HG03565 (cell line): ENCODE data around the gene ARID4A.
"Not testable (repeated sequence)": the region's sequence is repeated elsewhere in the genome, so short reads cannot be mapped to it uniquely, and the experiment has no call there.

Source experiments
- ATAC-seq: cut with Tn5 transposase; IDR thresholded peaks from one replicate; pipeline ENCODE4 v1.9.1; 2021; ENCODE audit warnings: mild to moderate bottlenecking, moderate library complexity; ENCODE audit not compliant: unreplicated experiment

Gene ARID4A

DNA sequence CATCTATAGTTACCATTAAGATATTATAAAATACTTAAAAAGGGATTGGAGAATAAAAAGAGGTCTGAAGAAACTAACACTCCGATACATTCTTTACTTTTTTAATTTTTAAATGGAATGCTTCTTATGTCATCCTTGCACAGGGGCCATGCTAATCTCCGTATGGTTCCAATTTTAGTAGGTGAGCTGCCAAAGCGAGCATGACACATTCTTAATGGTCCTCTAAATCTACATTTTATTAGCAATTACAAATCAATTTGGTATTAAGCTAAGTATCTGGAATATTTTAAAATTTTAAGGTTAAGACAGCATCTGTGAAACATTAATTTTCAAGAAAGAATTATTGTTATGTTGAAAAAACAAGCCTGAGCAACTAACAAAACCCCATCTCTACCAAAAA, 6.2 kb upstream of the ARID4A start:
- ATAC-seq = no peak

DNA sequence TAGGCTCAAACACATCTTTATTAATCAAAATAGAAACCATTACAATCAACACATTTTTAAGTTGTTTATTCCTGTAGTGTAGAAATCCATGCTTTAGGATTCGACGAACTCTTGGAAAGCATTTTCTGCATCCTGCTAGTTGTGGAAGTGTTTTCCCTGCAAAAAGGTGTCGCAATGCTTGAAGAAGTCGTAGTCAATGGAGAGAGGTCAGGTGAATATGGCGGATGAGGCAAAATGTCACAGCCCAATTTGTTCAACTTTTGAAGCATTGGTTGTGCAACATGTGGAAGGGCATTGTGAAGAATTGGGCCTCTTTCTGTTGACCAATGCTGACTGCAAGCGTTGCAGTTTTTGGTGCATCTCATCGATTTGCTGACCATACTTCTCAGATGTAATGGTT, 4.2 kb upstream of the ARID4A start:
- ATAC-seq = no peak

DNA sequence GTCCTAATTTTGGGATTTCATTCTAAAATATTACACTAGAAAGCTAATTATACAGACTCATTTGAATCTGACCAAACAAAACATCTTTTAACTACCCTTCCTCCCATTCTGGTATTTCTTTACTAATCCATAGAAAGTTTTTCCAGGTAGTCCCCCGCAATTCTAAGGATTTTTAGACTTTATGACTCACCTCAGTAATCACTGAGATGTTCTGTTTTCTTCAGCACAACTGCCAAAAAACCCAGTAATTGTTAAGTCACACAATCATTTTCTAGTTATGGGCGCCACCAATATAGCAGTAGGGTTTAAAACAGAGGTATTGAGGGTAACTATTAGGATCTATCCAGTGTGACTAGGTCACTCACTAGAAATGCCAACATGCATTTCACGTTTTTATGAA, 1.6 kb upstream of the ARID4A start:
- ATAC-seq = no peak

DNA sequence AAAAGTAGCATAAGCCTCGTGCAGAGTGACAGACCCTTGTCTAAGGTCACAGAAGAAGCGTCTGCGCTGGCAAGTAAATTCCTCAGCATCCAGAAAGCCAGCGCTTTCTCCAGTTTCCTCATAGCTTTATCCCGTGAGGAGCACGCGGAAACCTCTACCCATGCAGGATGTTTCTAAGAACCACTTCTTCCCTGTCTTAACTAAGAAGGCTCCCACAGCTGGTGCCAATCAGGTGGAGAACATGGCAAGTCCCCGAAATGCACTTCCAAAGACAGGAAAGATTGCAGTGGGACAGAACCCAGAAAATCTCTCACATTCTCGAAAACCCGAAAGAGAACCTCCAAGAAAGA, 968 bp upstream of the ARID4A start:
- no peak for ATAC-seq

DNA sequence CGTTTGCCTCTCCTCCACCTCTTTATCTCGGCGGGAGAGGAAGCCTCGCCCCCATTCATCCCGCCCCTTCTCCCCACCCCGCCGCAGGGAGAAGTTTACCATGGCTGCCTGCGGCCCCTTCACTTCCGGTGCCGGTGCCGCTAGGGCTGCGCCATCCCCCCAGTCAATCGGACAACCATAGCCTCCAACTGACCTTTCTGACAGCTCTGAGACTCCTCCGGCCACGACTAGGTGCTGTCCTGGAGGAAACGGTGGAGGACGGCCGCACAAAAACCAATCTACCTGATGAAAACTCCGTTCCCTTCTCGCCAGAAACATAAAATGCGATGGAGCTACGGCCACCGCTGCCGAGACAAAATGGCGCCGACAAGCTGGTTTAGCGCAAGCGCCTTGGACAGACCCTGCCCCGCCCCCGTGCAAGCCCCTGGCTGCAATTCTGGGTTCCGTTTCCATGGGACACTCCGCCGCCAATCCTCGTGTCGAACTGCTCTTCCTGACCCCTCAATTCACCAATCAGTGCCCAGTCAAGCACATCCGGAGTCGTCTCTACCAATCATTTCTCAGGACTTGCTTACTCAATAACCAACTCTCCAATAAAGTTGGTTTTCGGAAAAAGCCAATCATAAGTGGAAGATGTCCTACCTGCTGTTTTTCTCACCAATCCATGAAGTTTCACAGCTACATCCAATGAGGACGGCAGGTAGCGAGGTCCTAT, 436 bp upstream of the ARID4A start:
- ATAC-seq = peak; percentile 75

DNA sequence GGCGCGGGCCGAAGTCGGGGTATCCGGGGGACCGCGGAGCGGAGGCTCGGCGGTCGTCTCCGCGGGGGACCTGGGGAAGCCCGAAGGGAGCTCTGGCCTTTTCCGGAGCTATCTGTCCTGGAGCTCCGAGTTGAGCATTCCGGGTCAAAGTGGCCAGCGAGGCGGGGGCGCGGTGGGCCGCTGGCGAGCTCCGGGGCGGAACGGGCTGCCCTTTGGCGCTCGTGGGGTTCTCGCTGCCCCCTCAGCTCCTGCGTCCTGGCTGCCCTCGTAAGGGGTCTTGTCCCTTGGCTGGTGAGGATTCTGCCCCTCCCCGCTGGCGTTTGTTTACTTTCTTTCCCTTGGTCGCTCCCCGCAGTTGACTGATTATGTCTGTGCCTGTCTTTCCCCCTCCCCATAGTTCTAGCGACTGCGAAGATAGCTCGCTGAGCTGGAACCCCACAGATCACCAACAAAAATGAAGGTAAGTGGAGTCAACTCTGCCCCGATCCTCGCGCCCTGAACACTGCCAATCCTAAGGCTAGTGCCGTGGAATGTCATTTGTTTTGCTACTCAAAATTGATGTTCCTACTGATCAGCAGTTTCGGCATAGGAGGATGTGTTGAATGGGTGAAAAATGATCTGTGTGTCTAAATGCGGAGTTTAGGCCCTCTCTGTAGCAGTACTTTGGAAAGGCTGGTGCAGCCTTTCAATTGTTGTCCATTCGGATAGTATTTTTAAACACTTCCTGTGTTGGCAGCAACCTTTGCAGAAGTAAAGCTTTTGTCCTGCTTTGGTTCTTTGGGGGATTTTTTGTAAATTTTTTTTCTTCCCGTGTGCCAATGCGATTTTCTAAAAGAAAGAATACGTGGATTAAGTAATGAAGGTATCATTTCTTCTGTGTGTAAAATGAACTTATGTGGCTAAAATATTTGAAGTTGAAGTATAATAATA, 1.3 kb downstream of the ARID4A start:
- ATAC-seq = no peak

DNA sequence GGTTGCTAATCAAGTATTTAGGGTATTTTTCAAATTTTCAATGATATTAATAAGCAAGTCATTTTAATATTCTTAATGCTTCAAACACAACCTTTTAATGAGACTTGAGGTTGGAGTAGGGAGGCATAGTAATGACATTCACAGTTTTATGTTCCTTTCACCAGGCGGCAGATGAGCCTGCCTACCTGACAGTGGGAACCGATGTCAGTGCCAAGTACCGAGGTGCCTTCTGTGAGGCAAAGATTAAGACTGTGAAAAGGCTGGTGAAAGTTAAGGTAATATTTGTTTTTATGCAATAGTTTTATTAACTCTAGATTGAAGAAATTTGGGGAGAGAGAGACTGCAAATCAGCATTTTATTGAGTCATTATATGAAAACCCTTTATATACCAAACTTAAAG, 3.1 kb downstream of the ARID4A start:
- no peak for ATAC-seq

DNA sequence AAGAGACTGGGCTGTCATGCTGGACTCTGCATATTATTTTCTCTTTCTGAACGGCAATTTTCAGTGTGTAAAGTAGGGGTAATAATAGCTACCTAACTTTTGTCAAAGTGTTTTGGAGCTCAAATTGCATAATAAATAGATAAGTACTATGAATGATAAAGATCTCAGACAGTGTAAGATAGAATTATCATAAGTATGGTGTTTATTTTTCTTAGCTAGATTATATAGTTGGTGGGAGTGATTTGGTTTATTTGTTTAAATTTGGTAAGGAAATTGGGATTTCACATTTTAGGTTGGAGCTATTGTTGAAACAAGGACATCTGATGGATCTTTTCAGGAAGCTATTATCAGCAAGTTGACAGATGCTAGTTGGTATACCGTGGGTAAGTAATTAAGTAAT, 7.4 kb downstream of the ARID4A start:
- no peak for ATAC-seq

DNA sequence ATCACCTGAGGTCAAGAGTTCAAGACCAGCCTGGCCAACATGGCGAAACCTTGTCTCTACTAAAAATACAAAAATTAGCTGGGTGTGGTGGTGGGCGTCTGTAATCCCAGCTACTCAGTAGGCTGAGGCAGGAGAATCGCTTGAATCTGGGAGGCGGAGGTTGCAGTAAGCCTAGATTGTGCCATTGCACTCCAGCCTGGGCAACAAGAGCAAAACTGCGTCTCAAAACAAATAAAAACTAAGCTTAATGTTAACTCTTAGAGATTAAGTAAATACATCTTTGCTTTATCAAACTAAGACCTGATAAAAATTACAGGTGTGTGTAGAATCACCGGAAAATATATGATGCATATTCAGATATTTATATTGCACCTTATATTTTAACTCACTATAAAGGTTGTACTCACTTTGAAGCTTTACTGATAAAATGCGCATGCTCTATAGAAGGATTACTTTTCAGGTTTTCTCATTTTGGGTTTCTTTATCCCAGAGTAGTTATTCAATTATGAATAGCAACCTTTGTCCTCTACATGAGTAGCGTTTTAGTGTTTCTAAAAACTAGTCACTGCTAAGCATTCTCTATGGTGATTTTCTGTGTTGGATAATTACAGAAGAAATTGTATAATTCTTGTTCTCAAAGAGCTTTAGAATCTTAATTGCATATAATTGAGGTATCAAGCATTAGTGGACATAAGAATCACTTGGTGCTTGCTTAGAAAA, 9.4 kb downstream of the ARID4A start:
- ATAC-seq = no peak

DNA sequence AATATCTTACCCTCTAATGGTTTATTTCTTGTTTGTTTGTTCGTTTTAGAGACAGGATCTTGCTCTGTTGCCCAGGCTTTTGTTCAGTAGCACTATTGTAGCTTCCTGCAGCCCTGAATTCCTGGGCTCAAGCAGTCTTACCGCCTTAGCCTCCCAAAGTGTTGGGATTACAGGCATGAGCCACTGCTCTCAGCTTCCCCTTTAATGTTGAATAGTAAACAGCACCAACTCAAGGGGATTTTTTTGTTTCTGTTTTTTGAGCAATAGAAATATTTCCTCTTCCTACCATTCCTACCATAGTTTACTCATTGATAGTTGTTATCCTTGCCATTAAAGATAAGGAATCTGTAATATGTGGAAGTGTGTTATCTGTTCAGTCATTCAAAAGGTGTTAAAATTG, 10.7 kb downstream of the ARID4A start:
- no peak for ATAC-seq

DNA sequence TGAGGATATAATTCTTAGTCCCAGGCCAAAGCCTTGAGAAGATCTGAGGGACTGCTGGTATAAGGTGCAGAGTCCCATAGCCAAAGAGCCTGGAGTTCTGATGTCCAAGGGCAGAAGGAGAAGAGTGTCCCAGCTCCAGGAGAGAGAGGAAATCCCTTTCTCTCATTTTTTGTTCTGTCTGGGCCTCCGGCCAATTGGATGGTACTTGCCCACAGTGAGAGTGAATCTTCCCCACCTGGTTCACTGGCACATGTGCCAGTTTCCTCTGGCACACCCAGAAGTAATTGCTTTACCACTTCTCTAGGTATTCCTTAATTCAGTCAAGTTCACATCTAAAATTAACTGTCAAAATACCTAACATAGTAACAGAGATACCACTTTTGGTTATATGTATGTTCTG, 15.3 kb downstream of the ARID4A start:
- no peak for ATAC-seq

DNA sequence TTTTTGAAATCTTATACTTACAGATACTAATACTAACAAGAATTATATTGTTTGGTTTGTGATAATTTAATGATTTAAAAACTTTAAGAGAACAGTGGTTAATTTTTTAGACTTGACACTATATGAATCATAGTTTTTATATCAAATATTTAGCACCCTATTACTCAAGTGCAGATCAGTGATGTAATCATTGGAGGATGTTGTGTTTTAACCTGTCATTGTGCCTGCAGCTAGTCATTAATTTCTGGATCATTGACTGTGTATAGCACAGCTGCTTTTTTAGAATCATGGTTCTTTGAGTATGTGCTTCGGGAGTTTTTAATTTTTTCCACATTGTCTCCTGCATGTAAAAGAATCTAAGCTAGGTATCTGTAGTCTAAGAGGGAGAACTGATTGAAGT, 17.3 kb downstream of the ARID4A start:
- no peak for ATAC-seq

DNA sequence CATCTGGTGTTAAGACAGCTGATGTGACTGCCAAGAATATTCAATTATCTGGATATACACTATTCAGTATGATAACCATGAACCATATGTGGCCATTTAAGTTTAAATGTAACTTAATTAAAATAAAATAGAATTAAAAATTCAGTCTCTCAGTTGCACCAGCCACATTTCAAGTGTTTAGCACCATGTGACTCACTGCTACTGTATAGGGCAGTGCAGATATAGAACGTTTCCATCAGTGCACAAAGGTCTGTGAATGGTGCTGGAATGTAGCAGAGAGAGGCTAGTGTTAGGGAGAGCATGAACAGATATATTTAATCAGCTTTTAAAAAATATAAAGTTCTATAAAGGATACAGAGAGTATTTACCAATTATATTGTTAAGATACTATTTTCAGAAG, 28.7 kb downstream of the ARID4A start:
- ATAC-seq = no peak

DNA sequence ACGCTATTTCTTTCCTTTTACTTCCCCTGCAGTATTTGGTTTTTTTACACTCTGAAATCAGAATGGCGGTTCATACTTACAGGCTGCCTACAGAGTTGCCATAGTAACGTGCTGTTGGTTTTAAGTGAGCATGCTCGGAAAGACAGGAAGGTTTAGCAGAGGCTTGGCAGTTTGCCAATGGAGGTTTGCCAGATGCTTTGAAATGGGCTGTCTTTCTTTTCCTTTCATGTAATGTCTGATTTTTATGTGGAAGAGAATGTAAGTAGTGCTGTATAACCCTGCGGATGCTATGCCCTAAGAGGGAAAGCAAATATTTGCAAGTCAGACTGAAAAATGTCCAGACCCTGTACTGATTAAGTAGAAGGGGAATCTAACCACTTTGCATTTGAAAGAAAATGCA, 32.8 kb downstream of the ARID4A start:
- peak; percentile 88 for ATAC-seq

DNA sequence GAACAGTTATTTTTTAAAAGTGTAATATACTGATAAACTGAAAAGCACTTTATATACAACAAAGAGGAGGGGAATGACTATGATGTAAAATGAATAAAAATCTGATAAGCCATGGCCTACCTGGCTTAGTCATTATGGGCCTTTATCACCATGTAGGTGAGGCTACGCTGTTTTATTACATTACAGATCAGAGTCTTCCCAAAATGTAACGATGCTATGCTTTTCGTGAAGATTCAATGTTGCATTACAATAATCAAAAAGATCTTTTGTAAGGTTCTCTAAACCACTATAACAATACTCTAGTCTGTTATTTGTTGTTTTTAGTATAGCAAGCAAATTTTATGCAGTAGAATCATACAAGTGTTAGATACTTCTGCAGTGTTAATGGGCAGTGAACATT, 34.2 kb downstream of the ARID4A start:
- no peak for ATAC-seq

DNA sequence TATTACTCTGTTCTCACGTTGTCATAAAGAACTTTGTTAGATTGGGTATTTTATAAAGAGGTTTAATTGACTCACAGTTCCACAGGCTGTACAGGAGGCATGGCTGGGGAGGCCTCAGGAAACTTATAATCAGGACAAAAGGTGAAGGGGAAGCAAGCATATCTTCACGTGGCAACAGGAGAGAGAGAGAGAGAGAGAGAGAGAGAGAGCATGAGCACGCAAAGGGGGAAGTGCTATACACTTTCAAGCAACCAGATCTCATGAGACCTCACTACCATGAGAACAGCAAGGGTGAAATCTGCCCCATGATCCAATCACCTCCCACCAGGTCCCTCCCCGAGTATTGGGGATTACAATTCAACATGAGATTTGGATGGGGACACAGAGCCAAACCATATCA, 41.3 kb downstream of the ARID4A start:
- not testable (repeated sequence) for ATAC-seq

DNA sequence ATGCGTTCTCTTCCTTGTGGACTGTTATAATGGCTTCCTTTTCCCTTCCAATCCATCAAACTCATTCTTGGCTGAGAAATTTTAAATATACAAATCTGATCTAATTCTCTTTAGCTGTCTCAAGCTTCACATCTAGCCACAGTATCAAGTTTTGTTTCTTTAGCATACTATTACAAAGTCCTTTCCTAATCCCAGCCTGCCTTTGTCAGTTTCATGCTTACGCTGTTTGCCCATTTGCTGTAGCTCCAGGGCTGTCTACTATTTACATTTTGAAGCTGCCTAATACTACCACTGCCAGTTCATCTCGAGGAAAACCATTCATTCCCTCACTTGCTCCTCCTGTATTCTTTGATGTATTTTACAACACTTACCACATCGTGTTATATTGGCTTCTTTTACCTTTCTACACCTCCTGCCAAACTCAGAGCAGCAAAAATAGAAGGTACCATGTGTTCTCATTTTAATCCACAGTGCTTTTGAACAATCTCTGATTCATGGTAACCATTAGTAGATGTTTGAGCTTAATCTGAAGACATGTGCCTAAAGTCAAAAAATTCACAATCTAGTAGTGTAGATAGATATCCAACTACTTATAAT, 42.9 kb downstream of the ARID4A start:
- ATAC-seq = no peak

DNA sequence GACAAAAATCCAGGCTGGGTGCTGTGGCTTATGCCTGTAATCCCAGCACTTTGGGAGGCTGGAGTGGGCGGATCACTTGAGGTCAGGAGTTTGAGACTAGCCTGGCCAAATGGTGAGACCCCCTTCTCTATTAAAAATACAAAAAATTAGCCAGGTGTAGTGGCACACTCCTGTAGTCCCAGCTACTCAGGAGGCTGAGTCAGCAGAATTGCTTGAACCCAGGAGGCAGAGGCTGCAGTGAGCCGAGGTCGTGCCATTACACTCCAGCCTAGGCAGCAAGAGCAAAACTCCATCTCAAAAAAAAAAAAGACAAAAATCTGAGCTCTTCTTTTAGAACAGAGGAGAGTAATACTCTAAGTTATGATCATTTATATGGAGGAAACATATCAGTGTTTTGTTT, 45.2 kb downstream of the ARID4A start:
- ATAC-seq = not testable (repeated sequence)

DNA sequence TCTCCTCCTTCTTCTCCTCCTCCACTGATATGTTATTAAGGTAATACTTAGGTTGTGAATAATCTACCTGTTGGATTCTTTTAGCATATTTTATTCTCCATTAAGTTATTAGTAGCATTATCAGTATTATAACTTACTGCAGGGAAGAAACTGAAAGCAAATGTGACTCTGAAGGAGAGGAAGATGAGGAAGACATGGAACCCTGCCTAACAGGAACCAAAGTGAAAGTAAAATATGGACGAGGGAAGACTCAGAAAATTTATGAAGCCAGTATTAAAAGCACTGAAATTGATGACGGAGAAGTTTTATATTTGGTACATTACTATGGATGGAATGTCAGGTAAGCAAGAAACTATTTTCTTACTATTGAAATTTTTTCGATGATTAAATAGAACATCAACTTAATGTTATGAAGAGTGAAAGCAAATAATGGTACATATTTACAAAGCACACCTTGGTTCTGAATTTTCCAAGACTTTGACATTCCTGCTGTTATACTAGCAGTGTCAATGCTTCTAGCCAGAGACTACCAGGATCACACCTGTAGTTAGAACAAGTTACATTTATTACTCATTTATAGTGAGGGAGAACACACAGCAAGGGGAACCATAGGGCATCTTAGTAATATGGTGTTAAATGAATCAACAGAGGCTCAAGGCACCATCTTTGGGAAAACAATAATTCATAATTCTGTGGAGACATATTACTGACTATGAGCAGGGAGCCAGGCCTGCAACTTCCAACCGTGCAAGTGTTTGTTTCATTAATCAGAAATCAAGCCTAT, 55.4 kb downstream of the ARID4A start:
- ATAC-seq = no peak

DNA sequence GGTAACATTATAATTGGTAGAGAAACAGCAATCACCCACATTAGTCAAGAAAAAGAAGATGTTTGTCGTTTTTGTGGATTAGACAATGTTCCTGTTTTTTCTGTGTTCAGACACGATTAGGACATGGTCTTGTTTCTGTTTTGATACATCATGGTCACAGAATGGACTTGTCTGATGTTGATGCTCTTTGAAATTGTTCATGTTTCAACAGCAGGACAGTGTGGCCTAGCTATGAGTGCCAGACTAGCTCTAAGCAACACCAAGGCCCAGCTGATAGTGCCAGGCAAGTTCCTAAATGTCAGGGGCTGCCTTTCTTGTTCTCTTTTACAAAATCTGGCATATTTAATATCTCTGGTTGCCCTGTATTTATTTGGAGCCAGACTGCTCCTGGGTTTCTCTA, 56.5 kb downstream of the ARID4A start:
- ATAC-seq = no peak

DNA sequence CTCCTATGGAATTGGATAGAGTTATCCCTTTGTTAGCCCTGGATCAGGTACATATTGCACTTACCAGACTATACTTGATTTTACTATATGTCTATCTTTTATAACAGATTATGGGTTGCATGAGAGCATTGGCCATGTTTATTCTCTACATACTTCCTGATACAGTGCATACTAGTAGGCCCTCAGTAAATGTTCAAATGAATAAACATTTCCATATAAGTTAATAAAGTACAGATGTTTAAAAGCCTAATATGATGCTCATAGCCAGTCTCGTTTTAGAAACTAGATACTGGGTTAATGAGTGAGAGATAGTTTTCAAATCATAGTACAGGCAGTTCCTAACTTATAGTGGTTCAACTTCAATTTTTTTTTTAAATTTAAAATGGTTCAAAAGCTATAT, 57.9 kb downstream of the ARID4A start:
- ATAC-seq = no peak
